Limb (tissue), 2 donors: ENCODE results near the gene POP4.

ENCODE experiments used
- DNase-seq, 2 donors: peaks; one replicate each; pipeline ENCODE4 v3.0.0-alpha.2; 2016; ENCODE audit errors: extremely low spot score in 2 of 2

The POP4 gene

DNA sequence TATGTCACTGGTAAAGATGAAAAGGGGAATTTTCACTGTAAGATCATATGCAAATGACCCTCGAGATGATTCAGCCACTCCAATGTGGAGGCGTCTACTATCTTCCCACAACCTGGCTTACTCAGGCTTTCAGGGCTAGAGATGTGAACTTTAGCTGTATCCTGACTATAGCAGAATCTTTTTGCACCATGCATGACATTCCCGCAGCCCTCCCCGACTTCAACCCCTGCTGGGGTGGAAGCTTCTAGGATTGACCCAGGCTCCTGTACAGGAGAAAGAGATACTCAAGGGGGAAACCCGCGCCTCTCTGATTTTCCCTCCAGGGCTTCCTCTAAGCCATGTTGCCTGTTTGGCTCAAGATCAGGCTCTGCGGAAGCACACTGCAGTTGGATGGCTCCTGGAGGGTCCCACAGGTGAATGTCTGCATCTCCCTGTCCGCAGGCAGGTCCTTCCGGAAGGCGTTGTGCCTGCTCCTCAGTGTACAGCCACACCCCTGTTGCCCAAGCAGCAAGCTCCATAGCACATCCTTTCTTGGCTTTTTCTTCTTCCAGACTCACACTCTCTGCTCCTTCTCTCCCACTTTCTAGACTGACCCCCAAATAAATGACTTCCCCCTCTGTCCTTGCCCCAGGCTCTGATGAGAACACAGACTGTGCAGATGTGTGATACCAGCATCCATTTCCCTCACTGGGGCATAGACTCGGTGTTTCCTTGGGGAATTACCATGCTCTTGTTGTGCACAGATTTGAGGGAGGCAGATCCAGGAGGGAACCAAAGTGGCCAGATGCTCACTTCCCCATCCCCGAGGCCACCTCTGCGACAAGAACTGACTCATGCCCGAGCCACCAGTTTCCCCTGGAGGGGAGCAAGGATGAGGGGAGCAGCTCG lies 29.1 kb upstream of the POP4 start:
- DNase-seq: no peak

DNA sequence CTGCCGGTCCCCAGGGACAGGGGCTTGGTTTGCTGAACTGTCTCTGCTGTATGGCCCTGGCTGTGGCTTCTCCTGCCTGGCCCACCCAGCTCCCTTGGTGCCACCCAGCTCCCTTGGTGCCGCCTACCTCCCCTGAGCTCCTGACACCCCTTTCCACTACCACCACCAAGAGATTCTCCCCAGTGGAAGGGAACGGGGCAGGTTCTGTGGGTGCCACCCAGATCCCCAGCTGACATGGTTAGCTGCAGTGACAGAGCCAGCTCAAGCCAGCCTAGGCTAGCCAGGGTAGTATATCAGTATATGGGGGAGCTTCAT lies 28.5 kb upstream of the POP4 start:
- DNase-seq: no peak

DNA sequence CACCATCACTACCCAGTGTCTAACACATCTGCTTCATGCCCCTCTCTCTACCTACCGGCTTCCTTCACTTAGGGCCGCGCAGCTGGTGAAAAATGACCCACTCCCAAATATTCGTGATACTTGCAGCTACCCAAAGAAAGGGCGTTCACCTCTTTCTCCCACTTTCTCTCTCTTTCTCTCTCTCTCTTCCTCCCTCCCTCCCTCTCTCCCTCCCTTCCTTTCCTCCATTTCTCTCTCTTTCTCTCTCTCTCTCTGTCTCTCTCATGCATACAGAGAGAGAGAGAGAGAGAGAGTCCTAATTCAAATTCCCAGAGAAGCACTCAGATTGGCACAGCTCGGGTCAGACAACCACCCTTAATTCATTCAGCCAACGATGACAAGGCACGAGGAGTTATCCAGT lies 27.7 kb upstream of the POP4 start:
- DNase-seq: no peak

DNA sequence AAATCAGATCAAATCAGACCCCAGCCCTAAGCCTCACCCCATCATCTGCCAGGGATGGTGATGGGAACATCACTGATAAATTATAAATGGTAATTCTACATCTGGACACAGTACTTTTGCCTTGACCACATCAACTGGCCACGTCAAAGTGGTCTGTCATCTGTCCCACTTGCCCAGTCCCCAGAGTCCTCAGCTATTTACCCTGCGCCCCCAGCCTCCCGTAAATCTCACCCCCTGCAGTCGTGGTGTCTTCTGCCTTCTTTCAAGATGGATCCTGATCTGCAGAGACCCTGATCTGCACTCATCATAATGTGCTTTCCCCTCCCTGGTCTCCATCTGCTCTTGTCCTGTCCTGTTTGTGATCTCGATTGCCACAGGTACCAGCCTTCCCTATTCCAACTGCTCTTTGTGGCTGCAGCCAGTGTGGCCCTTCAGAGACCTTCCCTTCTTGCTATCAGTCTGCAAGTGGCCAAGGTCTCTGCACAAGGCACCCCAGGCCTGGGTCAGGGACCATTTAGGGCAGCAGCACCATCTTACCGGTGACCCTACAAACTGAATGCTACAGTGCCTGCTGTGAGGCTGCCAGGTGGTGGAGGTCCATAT lies 26.7 kb upstream of the POP4 start:
- DNase-seq: no peak

DNA sequence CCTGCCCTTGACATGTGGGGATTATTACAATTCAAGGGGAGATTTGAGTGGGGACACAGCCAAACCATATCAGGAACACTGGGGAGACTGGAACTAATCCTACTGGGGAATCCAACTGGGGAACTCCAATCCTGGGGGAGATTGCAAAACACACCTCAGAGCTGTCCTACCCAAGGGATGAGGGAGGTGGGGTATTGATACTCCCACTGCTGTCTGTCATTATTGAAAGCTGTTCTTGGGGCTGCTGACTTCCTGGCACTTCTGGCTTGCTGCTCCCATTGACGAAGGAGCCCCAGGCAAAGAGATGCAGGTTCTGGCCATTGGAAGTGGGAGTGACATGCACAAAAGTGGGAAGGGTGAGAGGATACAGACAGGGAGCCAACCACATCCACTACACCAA lies 24.7 kb upstream of the POP4 start:
- no peak for DNase-seq

DNA sequence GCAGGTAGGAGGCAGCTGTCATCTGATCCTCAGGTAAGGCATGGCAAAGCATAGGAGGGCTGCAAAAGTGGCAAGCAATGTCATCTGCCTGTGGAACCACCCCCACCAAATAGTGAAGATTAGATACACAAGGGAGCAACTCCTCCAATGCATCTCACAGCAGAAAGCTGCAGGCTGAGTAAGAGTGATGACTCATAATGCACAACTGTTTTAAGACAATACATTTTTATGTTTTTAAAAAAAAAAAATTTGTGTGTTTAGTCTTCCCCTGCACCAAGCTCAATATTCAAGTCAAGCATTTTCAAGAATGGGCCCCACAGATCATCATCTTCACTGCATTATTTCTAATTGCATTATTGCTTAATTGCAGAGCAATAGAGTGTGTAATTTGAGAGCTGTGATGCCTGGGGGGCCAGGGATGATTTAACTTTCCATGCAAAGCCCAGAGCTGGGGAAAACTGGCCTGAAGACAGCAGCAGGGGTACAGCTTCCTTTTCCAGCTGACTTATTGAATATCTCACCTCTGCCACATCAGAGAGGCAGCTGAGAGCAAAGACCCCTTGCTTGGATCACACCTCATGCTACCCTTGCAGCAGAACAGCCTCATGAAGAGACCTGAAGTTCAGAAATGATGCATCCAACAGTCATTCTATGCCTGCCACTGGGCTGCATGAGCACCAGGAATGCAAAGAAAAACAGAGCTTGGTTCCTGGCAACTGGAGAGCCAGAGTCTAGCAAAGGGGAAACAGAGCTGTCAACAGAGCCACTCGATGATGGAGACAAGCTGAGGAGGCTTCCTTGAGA lies 22.7 kb upstream of the POP4 start:
- no peak for DNase-seq

DNA sequence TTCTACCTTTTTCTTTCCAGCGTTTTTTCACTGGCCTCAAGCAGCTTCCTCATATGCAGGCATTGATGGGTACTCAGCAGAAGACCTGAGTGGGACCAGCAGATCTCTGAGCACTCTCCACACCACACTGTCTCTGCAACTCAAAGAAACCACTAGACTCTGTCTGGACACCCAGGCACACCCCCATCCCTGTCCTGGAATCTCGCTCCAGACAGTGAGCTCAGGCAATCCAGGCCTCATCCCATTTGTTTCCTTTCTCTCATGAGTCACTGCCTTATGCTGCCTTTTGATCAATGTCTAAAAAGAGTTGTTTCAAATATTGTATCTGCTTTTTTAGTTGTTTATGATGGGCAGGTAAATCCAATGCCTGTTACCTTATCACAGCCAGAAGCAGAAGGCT lies 19.7 kb upstream of the POP4 start:
- no peak for DNase-seq

DNA sequence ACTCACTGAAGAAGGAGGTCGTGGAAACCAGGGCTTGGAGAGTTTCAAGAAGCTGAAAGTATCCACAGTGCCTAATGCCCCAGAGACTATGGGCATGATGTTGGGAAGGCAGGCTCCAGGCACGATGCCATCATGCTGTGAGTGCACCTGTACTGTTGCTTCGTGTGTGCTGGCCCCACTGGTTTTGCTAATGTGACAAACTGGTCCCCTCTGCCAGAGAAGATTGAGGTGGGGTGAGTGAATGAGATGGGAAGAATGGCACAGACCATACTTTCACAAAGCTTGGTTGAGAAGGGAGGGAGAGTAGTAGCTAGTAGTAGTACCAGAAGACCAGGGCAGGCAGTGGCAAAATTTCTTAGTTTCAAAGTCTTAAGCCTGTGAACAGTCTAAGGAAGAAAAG lies 19.0 kb upstream of the POP4 start:
- DNase-seq: no peak

DNA sequence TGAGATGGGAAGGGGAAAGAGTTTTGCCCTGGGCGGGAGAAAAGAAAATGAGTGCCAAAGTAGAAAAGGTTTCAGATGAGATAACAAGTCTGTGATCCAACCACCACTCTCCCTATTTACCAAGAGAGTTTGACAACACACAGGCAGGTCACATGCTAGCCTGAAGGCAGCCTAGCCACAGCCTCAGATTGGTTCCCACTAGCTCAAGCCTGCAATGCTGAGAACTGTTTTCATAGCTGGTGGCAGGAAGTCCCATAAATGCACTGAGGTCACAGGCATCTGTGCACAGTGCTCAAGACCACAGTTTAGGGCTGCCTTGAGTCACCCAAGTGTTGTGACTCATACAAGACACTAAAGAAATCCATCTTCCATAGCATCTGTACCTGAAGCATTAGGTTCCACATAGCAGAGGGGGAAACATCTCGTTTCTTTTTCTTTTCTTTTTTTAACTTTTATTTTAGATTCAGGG lies 18.5 kb upstream of the POP4 start:
- DNase-seq: no peak

DNA sequence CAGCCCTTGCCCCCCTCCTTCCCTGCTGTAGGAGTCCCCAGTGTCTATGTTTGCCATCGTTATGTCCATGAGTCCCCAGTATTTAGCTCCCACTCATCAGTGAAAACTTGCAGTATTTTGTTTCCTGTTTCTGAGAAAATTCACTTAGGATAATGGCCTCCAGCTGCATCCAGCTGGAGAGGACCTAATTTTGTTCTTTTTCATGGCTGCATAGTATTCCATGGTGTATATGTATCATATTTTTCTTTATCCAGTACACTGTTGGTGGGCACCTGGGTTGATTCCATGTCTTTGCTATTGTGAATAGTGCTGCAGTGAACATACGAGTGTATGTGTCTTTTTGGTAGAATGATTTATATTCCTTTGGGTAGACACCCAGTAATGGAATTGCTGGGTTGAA lies 18.0 kb upstream of the POP4 start:
- DNase-seq: no peak

DNA sequence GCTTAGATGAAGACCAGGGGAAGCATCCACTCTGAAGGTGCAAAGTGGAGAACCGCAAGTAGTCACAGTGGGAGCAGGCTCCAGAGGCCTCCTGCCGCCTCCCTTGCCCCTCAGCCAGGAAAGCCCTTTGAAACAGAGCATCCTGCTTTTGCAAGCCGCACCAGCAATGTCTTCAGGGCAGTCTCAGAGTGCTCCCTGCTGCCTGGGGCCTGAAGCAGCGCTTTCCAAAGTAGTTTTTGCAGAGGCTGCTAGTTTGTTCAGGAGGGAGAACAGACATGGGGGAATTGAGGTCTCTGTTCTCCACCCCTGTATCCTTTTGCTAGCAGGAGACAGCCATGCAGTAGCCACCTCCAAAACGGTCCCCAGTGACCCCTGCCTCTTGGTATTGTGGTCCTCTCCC lies 15.8 kb upstream of the POP4 start:
- no peak for DNase-seq

DNA sequence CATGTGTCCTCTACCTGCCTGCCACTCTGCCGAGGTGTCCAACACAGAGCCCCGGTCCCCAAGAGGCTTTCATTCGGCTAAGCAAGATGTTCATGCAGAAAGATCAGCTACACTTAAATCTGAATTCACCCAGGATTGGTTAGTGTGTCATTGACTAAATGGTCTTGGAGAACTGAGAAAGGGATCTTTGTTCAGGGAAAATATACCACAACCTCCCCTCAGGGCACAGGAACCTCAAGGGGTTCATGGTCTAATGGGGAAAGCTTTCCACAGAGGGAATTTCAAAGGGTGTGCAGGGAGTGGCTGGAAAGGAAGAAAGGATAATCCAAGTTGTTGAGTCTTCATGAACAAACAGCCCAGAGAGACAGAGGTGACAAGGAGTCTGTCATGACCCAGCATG lies 14.4 kb upstream of the POP4 start:
- no peak for DNase-seq

DNA sequence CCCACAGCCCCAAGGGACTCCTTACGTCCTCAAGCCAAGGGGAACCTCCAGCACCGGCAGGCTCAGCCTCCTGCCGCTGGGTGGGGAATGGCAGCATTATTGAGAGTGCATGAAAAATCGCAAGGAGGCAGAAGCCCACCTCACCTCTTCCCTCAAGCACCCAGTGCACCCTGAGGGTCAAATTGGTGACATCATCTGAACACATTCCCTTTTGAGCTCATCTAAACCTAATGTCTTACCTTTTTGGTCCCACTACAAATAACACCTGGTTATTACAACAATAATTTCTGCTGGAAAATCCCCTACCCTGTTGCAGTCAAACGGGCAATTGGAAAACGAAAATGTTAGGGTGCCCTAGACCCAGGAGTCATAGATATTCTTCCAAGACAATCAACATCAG lies 12.2 kb upstream of the POP4 start:
- no peak for DNase-seq

DNA sequence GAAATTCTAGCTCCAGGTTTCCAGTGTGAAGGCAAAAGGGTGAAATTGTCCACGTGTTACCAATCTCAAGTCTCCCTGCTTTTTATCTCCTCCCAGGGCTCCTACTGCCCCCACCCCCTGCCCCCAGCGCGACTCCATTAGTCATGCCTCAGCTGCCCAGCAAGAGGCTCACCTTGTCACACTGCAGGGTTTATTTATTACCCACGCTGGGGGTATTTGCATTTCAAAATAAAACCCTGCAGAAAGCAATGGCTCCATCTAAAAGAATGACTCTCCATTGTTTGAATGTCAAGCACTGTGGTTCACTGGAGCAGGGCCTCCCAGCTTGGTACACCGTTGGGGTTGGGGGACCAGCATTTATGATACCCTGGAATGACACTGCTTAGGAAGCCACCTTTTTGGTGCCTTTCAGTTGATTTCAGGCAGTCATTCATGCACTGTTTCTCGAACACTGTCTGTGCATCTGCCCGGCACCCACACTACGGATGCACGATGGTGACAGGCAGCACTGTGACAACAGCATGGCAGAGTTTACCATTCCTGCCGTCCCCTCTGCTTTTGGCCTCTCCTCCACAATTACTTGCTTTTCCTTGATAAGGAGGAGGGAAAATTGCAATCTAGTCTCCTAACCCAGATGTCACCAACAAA lies 9.9 kb upstream of the POP4 start:
- no peak for DNase-seq

DNA sequence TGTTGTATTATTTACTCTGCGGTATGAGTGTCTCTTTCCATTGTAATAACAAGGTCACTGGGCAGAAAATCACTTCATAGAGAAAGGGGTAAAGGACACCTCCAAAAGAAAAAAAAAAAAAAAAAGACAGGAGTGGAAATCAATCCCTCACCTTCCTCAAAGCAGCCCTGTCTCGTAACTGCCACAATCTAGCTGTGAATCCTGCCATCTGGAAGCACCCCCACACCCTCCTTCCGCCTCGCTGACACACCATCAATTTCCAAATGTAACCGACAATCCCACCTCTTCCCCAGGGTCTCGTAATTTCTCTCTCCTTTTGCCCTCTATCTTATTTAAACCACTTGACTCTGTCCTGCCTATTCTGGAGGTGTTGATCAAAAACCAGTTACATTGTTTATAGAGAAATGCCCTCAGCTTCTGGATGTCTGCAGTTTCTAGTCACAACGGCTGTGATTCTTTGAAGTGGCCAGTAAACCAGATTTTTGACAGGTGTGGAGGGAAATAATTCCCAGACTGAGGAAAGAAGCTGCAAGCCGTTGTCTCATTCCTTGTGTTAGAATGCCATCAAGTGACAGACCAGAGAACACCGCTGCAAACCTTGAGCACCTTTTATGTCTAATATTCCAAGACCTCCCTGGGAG lies 9.1 kb upstream of the POP4 start:
- DNase-seq: peak in 1 of 2 donors; percentile 6

DNA sequence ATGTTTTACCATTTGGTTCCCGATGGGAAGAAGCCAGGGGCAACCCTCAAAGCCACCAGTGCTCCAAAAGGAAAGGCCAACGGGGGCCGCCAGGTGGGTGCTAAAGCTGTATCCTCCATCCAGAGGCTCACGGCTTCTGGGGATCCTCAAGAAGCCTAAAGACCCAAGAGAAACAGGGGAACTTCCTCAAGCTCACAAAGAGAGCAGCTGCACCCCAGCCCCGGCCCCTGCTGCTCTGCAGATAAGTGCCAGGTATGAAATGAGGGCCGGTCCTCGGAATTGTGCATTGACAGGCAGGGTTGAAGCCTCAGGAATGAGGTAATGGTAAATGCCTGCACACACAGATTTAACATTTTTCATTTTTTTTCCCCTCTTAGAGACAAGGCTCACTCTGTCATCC lies 8.0 kb upstream of the POP4 start:
- DNase-seq: no peak

DNA sequence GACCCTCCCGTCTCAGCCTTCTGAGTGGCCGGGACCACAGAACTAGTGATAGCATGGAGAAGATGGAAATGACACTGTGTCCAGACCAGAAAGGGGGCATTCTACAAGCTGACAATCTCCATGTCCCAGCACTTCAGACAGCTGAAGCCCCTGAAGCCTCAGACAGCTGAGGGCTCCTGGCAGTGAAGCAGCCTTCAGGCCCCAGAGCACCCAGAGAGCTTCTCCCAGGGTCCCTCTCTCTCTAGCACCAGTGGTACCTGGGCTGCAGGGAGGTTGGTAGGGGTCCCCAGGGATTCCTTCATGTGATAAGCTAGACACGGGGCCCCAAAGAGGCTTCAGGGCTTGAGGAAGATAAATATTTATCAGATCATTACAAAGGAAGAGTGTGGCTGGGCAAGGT lies 7.6 kb upstream of the POP4 start:
- no peak for DNase-seq

DNA sequence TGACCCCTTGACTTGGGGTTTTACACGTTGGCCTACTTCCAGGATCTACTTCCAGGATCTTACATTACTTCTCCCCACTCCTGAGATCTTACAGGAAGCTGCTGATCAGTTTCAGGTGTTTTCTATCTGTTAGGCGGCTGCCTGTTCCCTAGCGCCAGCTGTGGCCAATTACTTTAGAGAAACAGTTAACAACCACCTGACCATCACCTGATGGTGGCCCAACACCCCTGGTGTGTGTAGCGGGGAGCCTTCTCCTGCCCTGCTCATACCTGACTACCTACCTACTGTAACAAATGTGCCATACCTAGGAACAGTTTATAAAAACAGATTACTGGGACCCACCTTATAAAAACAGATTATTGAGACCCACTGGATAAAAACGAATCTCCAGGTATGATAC lies 2.8 kb upstream of the POP4 start:
- no peak for DNase-seq

DNA sequence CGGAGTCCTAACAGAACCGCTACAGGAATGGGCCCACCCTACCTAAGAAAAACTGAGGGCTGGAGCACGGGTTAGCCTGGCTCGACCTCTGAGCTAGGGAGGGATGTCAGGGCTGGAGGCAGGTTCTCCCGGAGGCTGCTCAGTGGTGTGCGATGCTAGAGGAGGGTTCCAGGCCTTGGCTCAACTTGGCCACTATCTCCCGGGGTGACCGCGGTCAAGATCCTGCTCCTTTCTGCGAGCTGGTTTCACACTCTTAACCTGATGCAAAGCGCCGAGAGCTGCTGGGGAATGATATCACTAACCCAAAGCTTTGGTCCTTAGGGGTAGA lies 301 bp downstream of the POP4 start:
- DNase-seq: no peak

DNA sequence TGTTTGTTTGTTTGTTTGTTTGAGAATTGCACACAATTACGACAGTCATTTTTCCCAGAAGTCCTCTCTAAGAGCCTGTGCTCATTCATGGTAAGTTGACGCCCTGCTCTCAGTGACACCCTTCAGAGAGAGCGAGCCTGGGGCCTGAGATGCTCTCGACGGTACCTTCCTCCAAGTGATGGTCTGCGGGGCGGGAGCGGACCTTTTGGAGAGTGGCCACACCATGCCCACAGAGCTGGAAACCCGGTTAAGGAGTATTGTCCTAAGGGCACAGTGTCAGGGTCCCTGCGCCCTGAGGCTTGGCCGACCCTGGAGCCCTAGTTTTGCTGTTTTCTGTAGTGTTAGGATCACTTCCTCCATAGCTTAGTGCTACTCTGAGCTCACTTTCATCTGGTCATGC lies 3.6 kb downstream of the POP4 start:
- DNase-seq: no peak

DNA sequence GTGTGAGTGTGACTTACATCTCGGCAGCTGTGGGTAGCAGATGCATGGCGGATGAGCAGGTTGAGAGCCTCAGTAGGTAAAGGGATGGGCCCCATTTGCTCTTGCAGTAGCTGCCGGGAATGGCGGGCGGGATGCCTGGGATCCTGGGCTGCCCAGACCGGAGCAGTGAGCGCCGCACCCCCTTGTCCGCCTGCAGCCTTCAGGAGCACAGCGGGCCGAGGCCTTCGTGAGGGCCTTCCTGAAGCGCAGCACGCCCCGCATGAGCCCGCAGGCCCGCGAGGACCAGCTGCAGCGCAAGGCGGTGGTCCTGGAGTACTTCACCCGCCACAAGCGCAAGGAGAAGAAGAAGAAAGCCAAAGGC lies 4.1 kb downstream of the POP4 start:
- no peak for DNase-seq
